Left forelimb (tissue), 1 donor: ENCODE measurements around the gene TSPY4.
"Not testable (repeated sequence)": the region's sequence is repeated elsewhere in the genome, so short reads cannot be mapped to it uniquely, and the experiment has no call there.

Experiments used
- DNase-seq: peaks from one replicate; pipeline ENCODE4 v3.0.0-alpha.2; 2018; ENCODE audit warnings: low spot score

TSPY4 gene, protein sequence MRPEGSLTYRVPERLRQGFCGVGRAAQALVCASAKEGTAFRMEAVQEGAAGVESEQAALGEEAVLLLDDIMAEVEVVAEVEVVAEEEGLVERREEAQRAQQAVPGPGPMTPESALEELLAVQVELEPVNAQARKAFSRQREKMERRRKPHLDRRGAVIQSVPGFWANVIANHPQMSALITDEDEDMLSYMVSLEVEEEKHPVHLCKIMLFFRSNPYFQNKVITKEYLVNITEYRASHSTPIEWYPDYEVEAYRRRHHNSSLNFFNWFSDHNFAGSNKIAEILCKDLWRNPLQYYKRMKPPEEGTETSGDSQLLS

DNA sequence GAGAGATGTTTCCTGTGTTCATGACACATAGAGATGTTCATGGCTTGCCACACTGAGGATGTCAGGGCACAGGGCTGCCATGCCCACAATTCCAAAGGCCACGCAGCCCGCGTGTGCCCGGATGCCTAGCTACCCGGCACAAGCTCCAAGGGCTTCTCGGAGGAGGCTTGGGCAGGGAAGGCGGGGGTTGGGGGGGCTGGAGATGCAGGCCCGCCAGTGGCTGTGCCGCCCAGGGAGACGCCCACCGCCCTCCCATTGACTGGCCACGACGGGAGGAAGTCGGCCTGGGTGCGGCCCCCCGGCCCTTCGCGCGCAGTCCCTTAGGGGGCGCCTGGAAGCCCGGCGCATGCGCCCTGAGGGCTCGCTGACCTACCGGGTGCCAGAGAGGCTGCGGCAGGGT, at the start of gene TSPY4:
Gene TSPY4, plus strand, starts transcription at position 301 of the 400 bp plus-strand sequence. Its CDS starts 46 bp downstream, at position 347.
- not testable (repeated sequence) for DNase-seq

DNA sequence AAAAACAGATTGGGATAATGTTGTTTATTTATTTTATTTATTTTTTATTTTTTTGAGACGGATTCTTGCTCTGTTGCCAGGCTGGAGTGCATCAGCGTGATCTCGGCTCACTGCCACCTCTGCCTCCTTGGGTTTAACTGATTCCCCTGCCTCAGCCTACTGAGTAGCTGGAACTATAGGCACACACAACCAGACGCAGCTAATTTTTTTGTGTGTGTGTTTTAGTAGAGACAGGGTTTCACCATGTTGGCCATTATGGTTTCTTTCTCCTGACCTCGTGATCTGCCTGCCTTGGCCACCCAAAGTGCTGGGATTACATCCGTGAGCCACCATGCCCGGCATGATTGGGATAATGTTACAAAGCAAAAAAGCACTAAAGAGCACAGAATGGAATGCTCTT, 16.3 kb upstream of the TSPY4 start:
- DNase-seq = no peak

DNA sequence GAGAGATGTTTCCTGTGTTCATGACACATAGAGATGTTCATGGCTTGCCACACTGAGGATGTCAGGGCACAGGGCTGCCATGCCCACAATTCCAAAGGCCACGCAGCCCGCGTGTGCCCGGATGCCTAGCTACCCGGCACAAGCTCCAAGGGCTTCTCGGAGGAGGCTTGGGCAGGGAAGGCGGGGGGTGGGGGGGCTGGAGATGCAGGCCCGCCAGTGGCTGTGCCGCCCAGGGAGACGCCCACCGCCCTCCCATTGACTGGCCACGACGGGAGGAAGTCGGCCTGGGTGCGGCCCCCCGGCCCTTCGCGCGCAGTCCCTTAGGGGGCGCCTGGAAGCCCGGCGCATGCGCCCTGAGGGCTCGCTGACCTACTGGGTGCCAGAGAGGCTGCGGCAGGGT, 20.2 kb downstream of the TSPY4 start, which contains the start of gene TSPY8:
Gene TSPY8, plus strand, starts transcription at position 301 of the 400 bp plus-strand sequence. Its CDS starts 46 bp downstream, at position 347.
- not testable (repeated sequence) for DNase-seq
